Colon (tissue), 2 donors: ENCODE measurements around the gene TINAG.
"Not testable (repeated sequence)": the region's sequence is repeated elsewhere in the genome, so short reads cannot be mapped to it uniquely, and the experiment has no call there.

Source experiments
- FAIRE-seq: peaks from 2 replicates; lab custom pipeline; 2012; peaks lifted over from hg19 to GRCh38; lab: Jason Lieb, UNC
- donor health status: control.
- donor health status: control.

Gene TINAG

GRCh38 chr6:54310377-54311152 lies 2.3 kb downstream of the TINAG start:
- FAIRE-seq = no peak

DNA sequence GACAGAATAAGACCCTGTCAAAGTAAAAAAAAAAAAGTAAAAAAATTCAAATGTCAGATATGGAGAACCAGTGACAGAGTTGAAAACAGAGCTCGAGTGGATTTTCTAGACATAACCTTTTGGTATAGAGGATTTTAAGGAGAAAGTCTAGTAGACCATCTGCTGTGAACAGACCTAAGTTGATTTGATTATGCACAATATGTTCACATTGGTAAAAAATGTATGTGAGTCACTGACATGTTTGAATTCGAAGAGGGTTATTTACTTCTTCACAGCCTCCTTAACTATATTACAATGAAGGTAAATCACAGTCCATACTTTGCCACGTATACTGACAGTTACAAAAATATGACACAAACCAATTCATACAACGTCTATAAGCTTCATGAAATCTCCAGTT lies 7.4 kb downstream of the TINAG start:
- no peak for FAIRE-seq

- no peak for FAIRE-seq
These were observed 12.6 kb downstream of the TINAG start for GRCh38 chr6:54320871-54321270.

GRCh38 chr6:54327631-54328030 lies 19.4 kb downstream of the TINAG start:
- no peak for FAIRE-seq

DNA sequence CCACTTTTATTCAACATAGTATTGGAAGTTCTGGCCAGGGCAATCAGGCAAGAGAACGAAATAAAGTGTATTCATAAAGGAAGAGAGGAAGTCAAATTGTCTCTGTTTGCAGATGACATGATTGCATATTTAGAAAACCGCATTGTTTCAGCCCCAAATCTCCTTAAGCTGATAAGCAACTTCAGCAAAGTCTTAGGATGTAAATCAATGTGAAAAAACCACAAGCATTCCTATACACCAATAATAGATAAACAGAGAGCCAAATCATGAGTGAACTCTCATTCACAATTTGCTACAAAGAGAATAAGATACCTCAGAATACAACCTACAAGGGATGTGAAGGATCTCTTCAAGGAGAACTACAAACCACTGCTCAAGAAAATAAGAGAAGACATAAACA lies 23.3 kb downstream of the TINAG start:
- FAIRE-seq = not testable (repeated sequence)

GRCh38 chr6:54335871-54336270 lies 27.6 kb downstream of the TINAG start:
- no peak for FAIRE-seq

DNA sequence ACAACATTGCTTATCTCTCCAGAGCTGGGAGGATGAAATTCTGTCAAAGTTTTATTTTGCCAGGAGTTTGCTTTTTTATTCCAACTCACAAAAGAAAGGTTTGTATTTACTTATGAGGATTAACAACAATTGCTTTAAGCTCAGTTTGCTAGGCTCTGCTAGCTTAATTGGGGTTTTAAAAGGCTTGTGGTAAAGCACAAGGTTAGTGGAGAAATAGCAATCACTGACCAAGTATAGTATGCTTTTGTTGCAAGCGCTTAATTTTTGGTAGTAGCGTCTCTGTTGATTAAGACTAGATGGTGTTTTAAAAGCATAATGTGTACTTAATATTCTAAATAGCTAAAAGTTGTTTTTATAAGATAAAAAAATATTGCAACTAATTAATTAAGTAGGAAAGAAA lies 45.7 kb downstream of the TINAG start:
- no peak for FAIRE-seq

DNA sequence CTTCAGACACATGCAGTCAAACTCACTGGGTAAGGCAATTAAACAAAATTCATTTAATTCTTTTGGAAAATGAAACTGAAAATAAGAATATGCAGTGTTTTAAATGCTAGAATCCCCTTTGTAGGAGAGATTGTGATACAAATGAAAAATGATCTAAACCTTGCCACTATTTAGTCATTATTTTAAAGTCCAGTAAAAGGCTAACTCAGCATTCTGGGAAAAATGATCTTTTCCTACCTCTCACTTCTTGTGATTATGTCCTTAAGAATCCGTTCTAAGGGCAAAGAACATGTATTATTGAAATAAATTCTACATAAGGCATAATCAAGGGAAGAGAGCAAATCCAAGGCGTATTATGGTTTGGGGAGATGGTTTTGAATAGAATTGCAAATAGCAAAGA lies 46.4 kb downstream of the TINAG start:
- no peak for FAIRE-seq

- FAIRE-seq = no peak
These were observed 48.9 kb downstream of the TINAG start for GRCh38 chr6:54357141-54357540.

DNA sequence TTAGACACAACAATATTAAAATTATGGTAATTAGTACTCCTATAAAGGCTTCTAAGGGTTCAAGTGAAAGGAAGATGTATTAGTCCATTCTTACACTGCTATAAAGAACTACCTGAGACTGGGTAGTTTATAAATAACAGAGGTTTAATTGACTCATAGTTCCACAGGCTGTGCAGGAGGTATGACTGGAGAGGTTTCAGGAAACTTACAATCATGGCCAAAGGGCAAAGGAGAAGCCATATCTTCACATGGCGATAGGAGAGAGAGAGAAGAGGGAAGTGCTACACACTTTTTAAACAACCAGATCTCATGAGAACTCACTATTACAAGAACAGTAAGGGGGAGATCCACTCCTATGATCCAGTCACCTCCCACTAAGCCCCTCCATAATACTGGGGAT lies 52.9 kb downstream of the TINAG start:
- no peak for FAIRE-seq

- FAIRE-seq = no peak
These were observed 53.5 kb downstream of the TINAG start for GRCh38 chr6:54361734-54362133.

GRCh38 chr6:54366667-54367327 lies 58.6 kb downstream of the TINAG start:
- no peak for FAIRE-seq

GRCh38 chr6:54377776-54378175 lies 69.5 kb downstream of the TINAG start:
- no peak for FAIRE-seq

DNA sequence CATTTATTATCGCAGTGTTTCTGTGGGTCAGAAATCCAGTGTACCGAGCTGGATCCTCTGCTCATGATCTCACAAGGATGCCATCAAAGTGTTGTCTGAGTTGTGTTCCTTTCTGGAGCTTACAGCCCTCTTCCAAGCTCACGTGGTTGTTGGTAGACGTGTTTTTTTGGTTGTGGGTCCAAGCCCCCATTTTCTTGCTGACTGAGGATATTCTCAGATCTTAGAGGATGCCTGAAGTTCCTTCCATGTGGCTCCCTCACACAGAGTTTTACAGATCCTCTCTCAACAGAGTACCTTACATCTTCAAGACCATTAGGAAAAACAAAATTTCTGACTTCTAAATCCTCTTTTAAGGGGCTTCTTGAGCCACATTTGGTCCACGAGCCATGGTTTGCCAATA lies 78.1 kb downstream of the TINAG start:
- no peak for FAIRE-seq

DNA sequence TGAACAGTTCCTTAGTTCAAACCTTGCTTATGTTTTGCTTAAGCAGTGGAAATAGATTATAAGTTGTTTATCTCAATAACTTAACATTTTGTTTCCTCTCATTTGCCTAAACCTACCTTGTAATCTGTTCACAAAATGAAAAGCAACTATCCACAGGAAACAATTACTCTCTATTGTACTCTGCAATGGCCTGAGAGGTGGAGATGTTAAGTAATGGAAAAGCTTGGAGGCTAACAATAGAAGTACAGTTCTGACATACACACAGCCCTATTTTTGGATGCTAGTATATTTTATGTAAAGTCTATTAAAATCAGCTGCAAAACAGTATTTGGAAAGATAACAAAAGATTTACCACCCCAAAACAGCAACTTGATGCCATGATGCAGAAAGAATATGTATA lies 82.1 kb downstream of the TINAG start:
- no peak for FAIRE-seq

DNA sequence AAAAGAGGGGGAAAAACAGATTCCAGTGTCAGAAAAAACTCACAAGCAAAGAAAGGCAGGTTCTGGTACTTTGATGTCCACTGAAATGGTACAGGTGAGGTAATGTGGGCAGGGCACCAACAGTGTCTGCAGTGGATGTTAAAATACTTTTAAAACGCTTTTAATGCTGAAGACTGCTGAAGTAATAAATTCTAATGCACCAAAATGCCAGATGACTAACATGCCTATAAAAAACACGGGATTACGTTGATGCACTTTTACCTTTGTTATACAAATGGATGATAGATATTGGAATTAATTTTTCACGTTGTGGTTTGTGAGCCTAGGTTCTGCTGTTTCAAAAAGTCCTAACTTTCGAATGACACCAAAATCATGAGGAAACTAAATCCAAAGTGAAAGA lies 83.3 kb downstream of the TINAG start:
- FAIRE-seq = no peak

- no peak for FAIRE-seq
These were observed 94.9 kb downstream of the TINAG start for GRCh38 chr6:54403096-54403495.

GRCh38 chr6:54404791-54405190 lies 96.5 kb downstream of the TINAG start:
- FAIRE-seq = no peak

DNA sequence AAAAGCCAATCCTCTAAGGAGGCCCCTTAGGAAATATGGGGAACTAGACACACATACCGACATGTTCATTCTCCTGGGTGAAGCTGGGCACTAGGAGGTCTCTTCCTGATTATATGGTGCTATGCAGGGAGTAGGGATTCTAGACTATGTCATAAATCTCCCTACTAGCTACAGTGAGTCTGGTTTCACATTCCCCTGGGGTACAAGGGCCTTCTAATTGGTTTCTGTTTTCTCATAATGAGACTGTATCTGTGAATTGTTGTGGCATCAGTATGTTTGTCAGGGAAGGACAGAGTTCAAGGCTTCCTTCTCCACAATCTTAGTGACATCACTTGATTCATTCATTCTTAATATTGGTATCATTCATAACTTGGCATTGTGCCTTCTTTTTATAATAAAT lies 103.5 kb downstream of the TINAG start:
- no peak for FAIRE-seq

- no peak for FAIRE-seq
These were observed 107.3 kb downstream of the TINAG start for GRCh38 chr6:54415517-54415916.

DNA sequence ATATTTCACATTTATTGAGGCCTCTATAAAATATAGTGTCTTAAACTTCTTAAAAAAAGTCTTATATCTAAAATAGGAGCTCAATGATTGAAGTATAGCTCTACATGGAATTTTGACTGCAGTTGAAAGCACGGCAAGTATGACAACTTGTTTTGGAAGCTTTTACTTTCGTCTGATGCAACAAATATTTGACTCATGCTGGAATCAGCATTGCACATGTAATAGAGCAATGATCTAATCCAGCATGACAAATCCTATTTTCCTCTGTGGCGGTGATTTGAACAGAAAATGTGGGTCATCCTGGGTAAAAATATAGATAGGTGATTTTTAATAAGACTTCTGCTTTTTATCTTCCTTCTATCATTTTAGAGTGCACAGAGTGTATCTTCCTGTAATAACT lies 111.6 kb downstream of the TINAG start:
- FAIRE-seq = no peak

DNA sequence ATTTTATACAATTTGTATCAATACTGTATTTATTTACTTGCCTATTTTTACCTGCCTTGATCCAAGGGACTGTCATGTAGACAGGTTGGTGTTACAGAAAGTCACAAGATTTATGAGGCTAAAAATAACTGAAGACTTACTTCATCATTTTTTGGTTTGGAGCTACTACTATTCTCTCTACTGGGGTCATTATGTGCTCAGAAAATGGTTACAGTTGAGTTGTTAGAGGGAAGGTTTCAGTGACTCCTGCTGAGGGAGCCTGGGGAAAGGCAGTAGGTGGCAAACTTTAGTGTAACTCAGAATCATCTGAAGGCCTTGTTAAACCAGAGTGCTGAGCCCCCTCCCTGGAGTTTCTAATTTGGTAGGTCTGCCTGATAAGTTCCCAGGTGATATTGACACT lies 118.8 kb downstream of the TINAG start:
- FAIRE-seq = no peak

- FAIRE-seq = no peak
These were observed 119.2 kb downstream of the TINAG start for GRCh38 chr6:54427396-54427937.

DNA sequence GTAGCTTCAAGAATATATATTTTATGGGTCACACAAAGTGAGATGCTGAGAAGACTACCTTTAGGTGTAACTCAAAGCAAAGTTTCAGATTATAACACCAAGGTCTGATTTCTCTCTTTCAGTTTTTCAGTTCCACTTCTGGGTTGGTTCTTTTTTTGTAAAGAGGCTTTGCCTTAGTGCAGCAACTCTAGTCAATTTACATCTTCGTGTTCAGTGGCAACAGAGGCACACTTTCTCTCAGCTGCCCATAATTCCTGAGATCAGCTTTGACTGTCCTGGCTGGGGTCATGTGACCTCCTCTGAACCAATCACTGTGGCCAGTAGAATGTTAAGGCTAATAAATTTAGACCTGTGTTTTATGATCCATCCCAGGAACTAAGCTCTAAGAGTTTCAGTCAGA lies 120.2 kb downstream of the TINAG start:
- no peak for FAIRE-seq
